T-cell (primary cell): ENCODE data around the gene C5orf52. TPM values are rescaled to one million over a fixed set of nuclear protein-coding genes. Genes with fewer than 3 reads are reported as not detected.

Source experiments
- ATAC-seq, 4 experiments: fragments of 200-7000 bp in 3 of 4; fragments of 150-1000 bp in 1 of 4; cut with Tn5 transposase; replicated peaks in 1 of 4; 1 replicate in 3 of 4; 2 replicates in 1 of 4; pipeline ENCODE4 v1.10.0; 2021; ENCODE audit warnings: moderate library complexity in 3 of 4, mild to moderate bottlenecking in 2 of 4, moderate number of reproducible peaks in 1 of 4
- CTCF ChIA-PET, 2 donors: fragments of 300-600 bp; sonication (Branson Sonifier 250); formaldehyde crosslinking; loops; one replicate each; lab custom pipeline; 2022; ENCODE audit warnings: antibody characterized with exemption in 2 of 2; lab: Charles Lee
- POLR2A ChIA-PET, 2 donors: fragments of 300-600 bp; sonication (Branson Sonifier 250); formaldehyde crosslinking; loops; one replicate each; lab custom pipeline; 2022; ENCODE audit warnings: antibody characterized with exemption in 2 of 2; lab: Charles Lee
- DNase-seq, 35 experiments: peaks; one replicate each; pipeline versions ENCODE4 v3.0.0 to v3.0.0-alpha.2; 2013 to 2023
- H3K27ac ChIP-seq: one replicate; pipeline ENCODE4 v1.5.1; 2013; ENCODE audit warnings: low read length
- H3K27me3 ChIP-seq, 2 experiments: replicated peaks in 1 of 2; 1 replicate in 1 of 2; 2 replicates in 1 of 2; pipeline versions ENCODE4 v1.6.1 to v1.7.0; 2013; ENCODE audit warnings: low read length in 1 of 2, mixed read lengths in 1 of 2; ENCODE audit not compliant: control insufficient read depth in 2 of 2, insufficient read depth in 2 of 2; ENCODE audit errors: extremely low read depth in 1 of 2
- H3K36me3 ChIP-seq, 2 donors: 1 replicate in 1 of 2; 2 replicates in 1 of 2; pipeline versions ENCODE4 v1.6.1 to v1.7.0; 2013; ENCODE audit warnings: low read length in 1 of 2; ENCODE audit not compliant: control insufficient read depth in 2 of 2, insufficient read depth in 1 of 2; ENCODE audit errors: extremely low read depth in 1 of 2
- H3K4me1 ChIP-seq, 2 experiments: 1 replicate in 1 of 2; 2 replicates in 1 of 2; pipeline versions ENCODE4 v1.6.1 to v1.7.0; 2013; ENCODE audit warnings: low read length in 2 of 2, mixed read lengths in 1 of 2; ENCODE audit not compliant: insufficient read depth in 2 of 2, control insufficient read depth in 1 of 2; ENCODE audit errors: extremely low read depth in 1 of 2
- H3K4me3 ChIP-seq, 2 donors: 1 replicate in 1 of 2; 2 replicates in 1 of 2; pipeline versions ENCODE4 v1.5.1 to v1.7.0; 2013; ENCODE audit warnings: mild to moderate bottlenecking in 2 of 2, low read length in 1 of 2, moderate library complexity in 1 of 2; ENCODE audit not compliant: control insufficient read depth in 1 of 2; ENCODE audit errors: extremely low read depth in 1 of 2
- H3K9me3 ChIP-seq: 2 replicates; pipeline ENCODE4 v1.7.0; 2013
- H3K27ac Mint-ChIP-seq, 2 donors: one replicate each; pipeline ENCODE4 v1.8.0; 2020 to 2021; ENCODE audit warnings: mild to moderate bottlenecking in 2 of 2, mixed read lengths in 2 of 2
- H3K27me3 Mint-ChIP-seq, 2 donors: one replicate each; pipeline ENCODE4 v1.8.0; 2021 to 2022; ENCODE audit warnings: mixed read lengths in 2 of 2
- H3K36me3 Mint-ChIP-seq: one replicate; pipeline ENCODE4 v1.8.0; 2021; ENCODE audit warnings: mixed read lengths
- H3K4me1 Mint-ChIP-seq, 3 donors: one replicate each; pipeline ENCODE4 v1.8.0; 2020 to 2022; ENCODE audit warnings: mixed read lengths in 3 of 3, mild to moderate bottlenecking in 1 of 3
- H3K4me3 Mint-ChIP-seq, 3 donors: one replicate each; pipeline ENCODE4 v1.8.0; 2020 to 2022; ENCODE audit warnings: mild to moderate bottlenecking in 3 of 3, mixed read lengths in 3 of 3, moderate library complexity in 3 of 3
- H3K9me3 Mint-ChIP-seq, 3 donors: one replicate each; pipeline ENCODE4 v1.8.0; 2020 to 2022; ENCODE audit warnings: mixed read lengths in 3 of 3
- WGBS: methylation state at CpG from one replicate; pipeline ENCODE4 v1.1.5; 2013; ENCODE audit warnings: missing lambda C conversion rate; ENCODE audit not compliant: insufficient coverage; 5-methylcytosine and 5-hydroxymethylcytosine counted together
- total RNA-seq, 35 experiments: library from RNA in 6 of 35; stranded (reverse) in 6 of 35; fragments of 120-200 nt in 1 of 35; gene quantifications; one replicate each; pipeline versions ENCODE4 v1.2.1 to v1.2.4 and lab custom pipeline; 2013 to 2026

Gene C5orf52
- total RNA-seq, 5 donors from 2014 or later (not counting 1 experiment from before 2014, with no cell fraction given) = not detected

DNA sequence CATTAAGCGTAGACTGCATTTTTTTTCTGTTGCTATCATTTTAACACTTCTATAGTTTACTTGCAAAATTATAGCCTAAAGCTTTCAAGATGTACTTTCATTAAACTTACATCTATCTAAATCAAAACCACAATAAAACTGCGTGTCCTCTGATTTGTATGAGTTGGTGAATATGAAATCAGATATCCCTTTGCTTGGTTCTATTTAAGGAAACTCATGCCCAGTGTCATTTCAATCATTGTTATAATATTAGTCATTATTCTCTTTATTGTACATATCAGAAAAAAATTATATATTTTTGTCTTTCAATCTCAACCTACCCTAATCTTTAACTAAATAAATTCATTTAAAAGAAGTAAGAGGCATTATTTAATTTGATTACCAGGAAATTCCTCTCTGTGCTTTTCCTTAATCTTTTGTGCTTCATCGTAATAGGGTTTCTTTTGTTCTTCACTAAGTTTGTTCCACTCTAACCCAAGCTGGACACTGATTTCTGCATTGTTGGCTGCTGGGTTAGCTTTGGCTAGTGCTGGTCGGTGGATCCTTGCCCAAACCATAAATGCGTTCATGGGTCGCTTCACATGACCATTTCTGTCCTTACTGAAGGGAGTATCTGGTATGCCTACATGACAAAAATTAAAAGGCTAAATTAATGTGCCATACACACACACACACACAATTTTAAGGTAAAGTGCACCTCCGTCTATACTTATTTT, 22.9 kb upstream of the C5orf52 start:
- no peaks in the 10 kb centered on the region for H3K9me3 ChIP-seq
- Mint-ChIP-seq H3K4me3 (no peak overlapping the region), H3K4me1 (peaks cover 11 to 16% (median 13%) of the 10 kb centered on the region in 3 donors), H3K27me3 (no peaks in the 10 kb centered on the region), H3K9me3 (peaks cover under 1 to 5% (median 2%) of the 10 kb centered on the region in 3 donors), H3K36me3 (peaks cover 5% of the 10 kb centered on the region), H3K27ac (no peak overlapping the region)
- H3K27me3 ChIP-seq = peaks cover 0 to 3% of the 10 kb centered on the region in 2 experiments
- ChIA-PET POLR2A (interaction anchor here in 1 of 2 donors (0.5 kb wide), 1 partner anchor 259 kb away, joined by 3 read pairs; no protein-coding TSS in a partner anchor), CTCF (no interaction called here)
- H3K27ac ChIP-seq = no peak overlapping the region
- H3K36me3 ChIP-seq = no peaks in the 10 kb centered on the region
- DNase-seq = no peak
- no CpG with 5 or more reads among the region's 7 CpGs for WGBS
- no peak overlapping the region for H3K4me3 ChIP-seq
- ATAC-seq = no peak
- peaks cover 0 to 13% of the 10 kb centered on the region in 2 experiments for H3K4me1 ChIP-seq

DNA sequence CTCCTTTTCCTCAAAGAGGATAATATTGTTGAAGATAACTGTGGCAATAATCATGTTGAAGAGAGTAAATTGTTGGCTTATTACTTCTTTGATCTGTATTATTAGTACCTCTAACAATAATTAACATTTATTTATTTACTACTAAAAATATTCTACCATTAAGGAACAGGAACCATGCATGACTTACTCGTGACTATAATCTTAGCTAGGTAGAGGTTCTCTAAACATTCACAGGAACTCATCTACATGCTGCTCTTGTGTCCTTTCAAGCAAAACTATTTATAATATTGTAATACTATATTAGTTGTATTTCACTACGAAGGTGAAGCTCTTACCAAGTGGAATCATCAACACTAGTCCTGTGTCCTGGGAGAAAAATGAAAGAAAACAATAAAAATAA, 22.2 kb upstream of the C5orf52 start:
- Histone ChIP-seq H3K36me3 (no peaks in the 10 kb centered on the region), H3K4me1 (peaks cover 0 to 13% of the 10 kb centered on the region in 2 experiments), H3K4me3 (no peak overlapping the region), H3K27ac (no peak overlapping the region), H3K9me3 (no peaks in the 10 kb centered on the region), H3K27me3 (peaks cover 0 to 3% of the 10 kb centered on the region in 2 experiments)
- peaks cover 3 to 8% (median 5%) of the 10 kb centered on the region in 3 donors for H3K9me3 Mint-ChIP-seq
- H3K4me1 Mint-ChIP-seq = peaks cover 11 to 18% (median 13%) of the 10 kb centered on the region in 3 donors
- no peak for ATAC-seq
- H3K27me3 Mint-ChIP-seq = no peaks in the 10 kb centered on the region
- ChIA-PET CTCF (no interaction called here), POLR2A (interaction anchor here in 1 of 2 donors (0.5 kb wide), 1 partner anchor 259 kb away, joined by 3 read pairs; no protein-coding TSS in a partner anchor)
- DNase-seq = no peak
- H3K36me3 Mint-ChIP-seq = peaks cover 7% of the 10 kb centered on the region
- no peak overlapping the region for H3K4me3 Mint-ChIP-seq
- H3K27ac Mint-ChIP-seq = no peak overlapping the region
- WGBS = no CpG with 5 or more reads among the region's 2 CpGs

DNA sequence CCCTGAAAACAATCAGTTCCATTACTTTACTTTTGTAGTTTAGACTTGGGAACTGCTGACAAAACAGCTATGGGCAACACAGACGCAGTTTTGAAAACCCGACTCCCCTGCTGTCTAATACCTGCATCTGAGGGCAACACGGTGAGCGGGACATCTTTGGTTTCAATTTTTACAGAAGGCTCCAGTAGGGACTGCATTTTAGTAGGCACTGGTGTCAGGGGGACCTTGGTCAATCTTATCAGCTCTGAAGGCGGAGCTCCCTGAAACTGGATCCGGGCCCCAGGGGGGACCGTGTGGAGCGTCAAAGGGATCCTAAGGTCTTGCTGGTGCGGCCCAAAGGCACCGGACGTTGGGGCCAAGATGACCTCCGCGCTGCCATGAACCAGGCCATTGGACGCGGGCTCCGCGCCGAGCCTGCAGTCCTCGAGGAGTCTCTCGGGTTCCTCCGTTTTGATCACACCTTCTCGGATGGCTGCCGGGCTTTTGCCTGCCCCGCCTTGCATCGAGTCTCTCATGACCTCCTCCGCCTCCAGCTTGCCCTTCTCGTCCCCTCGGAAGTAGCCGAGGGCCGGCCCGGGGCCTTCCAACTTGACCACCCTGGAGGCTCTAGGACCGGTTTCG, 20.2 kb upstream of the C5orf52 start:
- H3K4me1 ChIP-seq = peaks cover 0 to 13% of the 10 kb centered on the region in 2 experiments
- Mint-ChIP-seq H3K36me3 (peaks cover 7% of the 10 kb centered on the region), H3K27ac (peak overlapping the region; percentile 59 to 72), H3K4me3 (peak overlapping the region in 2 of 3 donors; percentile 69 to 76), H3K4me1 (peaks cover 11 to 18% (median 13%) of the 10 kb centered on the region in 3 donors), H3K9me3 (peaks cover 6 to 11% (median 8%) of the 10 kb centered on the region in 3 donors), H3K27me3 (no peaks in the 10 kb centered on the region)
- 93% methylated on average over 31 of the region's 33 CpGs for WGBS
- H3K36me3 ChIP-seq = no peaks in the 10 kb centered on the region
- peaks cover 0 to 3% of the 10 kb centered on the region in 2 experiments for H3K27me3 ChIP-seq
- ChIA-PET POLR2A (interaction anchor here in 1 of 2 donors (0.5 kb wide), 1 partner anchor 11 kb away, joined by 3 read pairs; no protein-coding TSS in a partner anchor), CTCF (interaction anchor here in 1 of 2 donors (1.1 kb wide), 1 partner anchor 17 kb away, joined by 3 read pairs; no protein-coding TSS in a partner anchor)
- ATAC-seq (no peak), DNase-seq (no peak)
- H3K9me3 ChIP-seq = no peaks in the 10 kb centered on the region
- H3K27ac ChIP-seq = no peak overlapping the region
- H3K4me3 ChIP-seq = no peak overlapping the region

DNA sequence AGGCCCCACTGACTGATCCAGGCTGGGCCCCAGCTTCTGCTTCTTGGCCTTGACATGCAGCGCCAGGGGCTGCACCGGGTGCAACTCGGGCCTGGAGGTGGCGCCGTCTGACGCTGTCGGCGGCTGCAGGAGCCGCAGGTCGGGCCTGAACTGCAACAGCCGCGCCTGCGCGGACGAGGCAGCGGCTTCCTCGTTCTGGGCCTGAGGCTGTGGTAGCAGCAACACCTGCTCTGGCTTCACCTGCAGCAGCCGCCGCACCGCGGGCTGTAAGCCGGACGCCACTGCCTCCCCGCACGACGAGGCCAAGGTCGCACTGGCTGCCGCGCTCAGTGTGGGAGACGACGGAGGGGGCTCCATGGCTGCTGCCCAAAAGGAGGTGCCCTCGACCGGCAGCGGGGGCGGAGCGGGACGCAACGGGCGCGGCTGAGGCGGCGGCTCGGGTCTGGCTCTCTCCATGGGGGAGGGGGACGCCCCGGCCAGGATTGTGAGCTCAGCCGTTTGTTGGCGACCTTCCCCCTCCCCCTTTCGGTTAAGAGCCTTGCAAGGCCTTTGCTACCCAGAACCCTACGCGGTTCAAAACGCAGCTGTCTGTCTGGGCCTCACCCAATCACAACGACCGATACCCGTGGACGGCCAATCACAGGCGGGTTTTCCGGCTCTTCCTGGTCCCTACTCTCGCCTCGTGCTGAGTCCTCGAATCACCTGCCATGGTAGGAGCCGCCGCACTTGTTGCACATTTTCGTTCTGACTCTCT, 19.5 kb upstream of the C5orf52 start:
- Mint-ChIP-seq H3K9me3 (peaks cover 6 to 15% (median 8%) of the 10 kb centered on the region in 3 donors), H3K4me1 (peaks cover 11 to 18% (median 13%) of the 10 kb centered on the region in 3 donors), H3K27ac (peak overlapping the region; percentile 72 to 84), H3K36me3 (peaks cover 7% of the 10 kb centered on the region), H3K4me3 (peak overlapping the region; percentile 69 to 82 (median 76)), H3K27me3 (no peaks in the 10 kb centered on the region)
- H3K4me1 ChIP-seq = peaks cover 0 to 13% of the 10 kb centered on the region in 2 experiments
- DNase-seq (peak; percentile 63 to 87 (median 79)), ATAC-seq (peak; percentile 98 to 99 (median 98))
- peak overlapping the region; percentile 43 for H3K27ac ChIP-seq
- H3K4me3 ChIP-seq = peak overlapping the region; percentile 25 to 49
- POLR2A ChIA-PET = no interaction called here
- WGBS = 32% methylated on average over 56 of the region's 63 CpGs
- no peaks in the 10 kb centered on the region for H3K9me3 ChIP-seq
- no peaks in the 10 kb centered on the region for H3K36me3 ChIP-seq
- CTCF ChIA-PET = interaction anchor here (0.5 to 1.1 kb wide), 2 partner anchors 17 to 41 kb away, joined by 3 to 4 read pairs; no protein-coding TSS in a partner anchor
- peaks cover 0 to 3% of the 10 kb centered on the region in 2 experiments for H3K27me3 ChIP-seq

DNA sequence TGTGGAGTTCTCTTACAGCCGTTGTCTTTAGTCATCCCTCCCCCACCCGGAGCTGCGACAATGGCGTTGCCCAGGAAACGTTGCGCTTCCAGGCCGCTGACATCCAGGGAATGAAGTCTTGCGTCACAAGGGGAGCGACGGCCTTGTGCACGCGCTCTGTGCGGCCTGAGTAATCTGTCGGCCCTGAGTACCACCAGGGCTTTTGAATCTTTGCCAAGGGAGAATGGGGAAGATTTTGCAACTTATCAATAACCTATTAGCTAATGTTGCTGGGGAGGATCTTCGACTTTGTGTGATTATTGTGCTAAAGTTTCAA, 19.0 kb upstream of the C5orf52 start, which contains the start of gene SOX30:
Gene SOX30 (minus strand): TSS at position 62 of the 316 bp plus-strand sequence. CDS start 360 bp downstream, outside the sequence.
- H3K36me3 ChIP-seq = no peaks in the 10 kb centered on the region
- ATAC-seq = no peak
- Mint-ChIP-seq H3K27me3 (no peaks in the 10 kb centered on the region), H3K9me3 (peaks cover 6 to 15% (median 8%) of the 10 kb centered on the region in 3 donors), H3K27ac (peak within 1 kb of the TSS; percentile 72 to 84), H3K36me3 (peaks cover 7% of the 10 kb centered on the region), H3K4me3 (peak within 1 kb of the TSS; percentile 69 to 82 (median 76)), H3K4me1 (peaks cover 11 to 18% (median 13%) of the 10 kb centered on the region in 3 donors)
- ChIA-PET POLR2A (no interaction called here), CTCF (interaction anchor here in 1 of 2 donors (0.5 kb wide), 1 partner anchor 42 kb away, joined by 4 read pairs; no protein-coding TSS in a partner anchor)
- H3K27me3 ChIP-seq = peaks cover 0 to 3% of the 10 kb centered on the region in 2 experiments
- peak within 1 kb of the TSS; percentile 25 to 49 for H3K4me3 ChIP-seq
- no peaks in the 10 kb centered on the region for H3K9me3 ChIP-seq
- H3K4me1 ChIP-seq = peaks cover 0 to 13% of the 10 kb centered on the region in 2 experiments
- peak within 1 kb of the TSS; percentile 43 for H3K27ac ChIP-seq
- DNase-seq = no peak
- 100% methylated on average over 3 of the region's 15 CpGs for WGBS
